Suprapubic skin (tissue), 4 donors: ENCODE measurements around the gene SPCS2.

Experiments used
- CTCF ChIP-seq, 2 donors: fragments of 200-600 bp in 1 of 2; fragments of 450-650 bp in 1 of 2; sonication (generic) in 1 of 2; IDR thresholded peaks; one replicate each; pipeline ENCODE4 v1.5.1; 2016 to 2019; ENCODE audit warnings: antibody characterized with exemption in 2 of 2, mild to moderate bottlenecking in 1 of 2, moderate library complexity in 1 of 2
- EP300 ChIP-seq: sonication (generic); formaldehyde crosslinking; IDR thresholded peaks from one replicate; pipeline ENCODE4 v1.6.1; 2017; ENCODE audit warnings: antibody characterized with exemption
- POLR2A ChIP-seq, 2 donors: fragments of 450-650 bp; IDR thresholded peaks; one replicate each; pipeline ENCODE4 v1.6.1; 2017; ENCODE audit warnings: antibody characterized with exemption in 2 of 2, mild to moderate bottlenecking in 2 of 2, moderate library complexity in 2 of 2
- POLR2AphosphoS5 ChIP-seq, 3 donors: sonication (generic); formaldehyde crosslinking; IDR thresholded peaks; one replicate each; pipeline ENCODE4 v1.6.1; 2017; ENCODE audit warnings: antibody characterized with exemption in 3 of 3

- no peak for TF ChIP-seq CTCF (IDR thresholded peaks at IDR 0.05)
- no peak for TF ChIP-seq POLR2AphosphoS5 (IDR thresholded peaks at IDR 0.05)
- no peak for TF ChIP-seq POLR2A (IDR thresholded peaks at IDR 0.05)
- no peak for TF ChIP-seq EP300
Measured at GRCh38 chr11:74978041-74978440, 29.0 kb downstream of the SPCS2 start.
